HG03439 (cell line): Measurements from ENCODE around the gene ZFAND3.

Source experiments
- ATAC-seq: cut with Tn5 transposase; IDR thresholded peaks from one replicate; pipeline ENCODE4 v1.9.1; 2021; ENCODE audit warnings: mild to moderate bottlenecking, moderate library complexity; ENCODE audit not compliant: unreplicated experiment

The ZFAND3 gene

DNA sequence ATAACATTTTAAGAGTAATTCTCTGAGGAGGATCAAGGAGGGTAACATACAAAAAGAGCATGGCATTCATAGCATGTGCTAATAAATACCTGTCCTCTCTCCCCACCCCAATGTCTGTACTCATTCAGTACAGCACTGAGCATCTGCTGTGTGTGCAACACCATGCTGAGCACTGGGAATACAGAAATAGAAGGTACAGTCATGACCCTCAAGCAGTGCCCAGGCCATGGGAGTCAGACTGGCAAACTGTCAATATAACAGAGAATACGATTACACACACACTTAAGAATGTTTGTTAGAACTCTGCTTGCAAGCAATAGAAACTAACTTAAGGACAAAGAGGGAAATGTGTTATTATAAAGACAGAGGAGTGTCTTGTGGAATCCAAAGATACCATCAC is 24.7 kb upstream of the ZFAND3 start:
- no peak for ATAC-seq

DNA sequence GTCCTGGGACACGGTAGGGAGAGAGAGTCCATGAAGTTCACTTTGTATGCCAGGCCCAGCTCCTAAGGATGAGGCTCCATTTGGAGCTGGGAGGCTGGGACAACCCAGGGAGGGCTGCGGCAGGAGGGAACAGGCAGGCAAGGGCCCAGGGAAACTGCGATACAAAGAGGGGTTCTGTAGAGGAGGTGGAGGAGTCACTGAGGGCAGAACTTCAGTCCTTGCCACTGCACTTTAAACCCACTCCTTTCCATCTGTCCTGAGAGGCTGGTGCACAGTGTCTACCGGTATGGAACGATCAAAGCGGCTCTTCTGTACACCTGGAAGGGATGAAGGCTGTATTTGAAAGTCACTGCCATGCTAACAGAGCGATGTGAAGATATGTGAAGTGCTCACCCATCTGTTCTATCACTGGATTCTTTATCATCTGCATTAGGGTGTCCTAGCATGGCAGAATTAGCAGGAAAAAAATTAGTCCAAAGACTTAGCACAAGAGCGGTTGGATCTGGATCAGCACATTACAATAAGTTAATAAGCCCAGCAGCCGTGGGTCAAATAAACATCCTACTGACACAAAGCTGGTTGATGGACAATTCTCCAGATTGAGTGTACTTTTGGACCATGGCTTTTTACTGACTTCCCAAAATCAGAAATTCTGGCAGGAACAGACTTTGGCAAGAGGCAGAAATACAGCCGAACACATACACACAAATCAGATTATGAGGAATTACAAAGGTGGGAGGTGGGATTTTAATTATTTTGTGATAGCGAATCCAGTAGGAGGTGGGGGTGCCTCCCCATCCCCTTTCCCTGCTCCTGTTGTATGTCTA is 20.9 kb upstream of the ZFAND3 start:
- no peak for ATAC-seq

DNA sequence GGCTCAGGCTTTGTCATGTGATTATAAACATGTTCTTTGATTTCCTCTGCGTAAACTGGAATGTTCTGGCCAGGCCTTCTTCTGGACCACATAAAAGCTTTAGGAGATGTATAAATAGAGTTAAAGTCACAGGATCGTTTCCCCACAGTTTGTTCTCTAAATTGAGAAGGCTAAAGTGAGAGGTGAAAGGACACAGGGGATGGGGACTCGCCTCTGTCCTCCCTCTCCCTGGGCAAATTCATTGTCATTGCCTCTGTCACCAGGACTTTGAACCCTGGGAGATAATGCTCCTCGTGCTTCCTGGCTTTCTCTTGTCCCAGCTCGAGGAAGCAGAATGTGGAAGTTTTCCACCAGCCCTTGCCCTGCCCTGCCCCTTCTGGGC is 20.3 kb upstream of the ZFAND3 start:
- ATAC-seq, result no peak

DNA sequence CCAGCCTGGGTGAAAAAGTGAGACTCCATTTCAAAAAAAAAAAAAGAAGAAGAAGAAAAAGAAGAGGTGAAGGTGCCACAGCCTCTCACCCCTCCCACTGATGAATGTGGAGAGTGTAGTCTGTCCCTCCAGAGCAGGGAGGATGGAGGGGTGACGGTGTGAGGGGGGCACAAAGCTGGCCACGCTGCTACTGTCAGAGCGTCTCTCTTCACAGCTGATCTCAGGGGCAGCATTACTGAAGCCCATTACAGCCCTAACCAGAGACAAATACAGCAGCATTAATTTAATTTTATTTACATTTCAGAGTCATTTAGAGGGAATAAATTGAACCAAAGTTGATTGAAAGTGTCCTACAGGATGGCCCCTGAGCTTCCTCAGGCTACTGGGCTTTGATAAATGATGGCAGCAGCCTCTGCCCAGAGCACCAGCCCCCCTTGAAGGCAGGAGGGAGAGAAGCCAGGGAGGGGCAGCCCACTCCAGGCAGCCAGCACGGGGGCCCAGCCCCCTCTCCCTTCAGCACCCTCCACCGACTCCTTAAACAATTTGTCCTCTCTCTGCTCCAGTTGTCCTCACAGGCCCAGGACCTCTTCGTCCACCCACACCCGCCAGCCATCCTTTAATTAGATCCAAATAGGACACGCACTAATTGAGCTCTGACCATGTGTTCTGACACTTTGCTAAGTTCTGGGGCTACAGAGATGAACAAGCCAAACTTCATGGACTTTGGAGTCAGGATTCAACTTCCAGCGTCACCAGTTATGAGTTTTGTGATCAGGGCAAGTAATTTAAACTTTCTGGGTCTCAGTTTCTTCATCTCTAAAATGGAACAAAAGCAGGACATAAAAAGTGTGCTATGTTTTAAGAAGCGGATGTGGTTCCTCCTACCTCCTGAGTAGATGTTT is 18.6 kb upstream of the ZFAND3 start:
- no peak for ATAC-seq

DNA sequence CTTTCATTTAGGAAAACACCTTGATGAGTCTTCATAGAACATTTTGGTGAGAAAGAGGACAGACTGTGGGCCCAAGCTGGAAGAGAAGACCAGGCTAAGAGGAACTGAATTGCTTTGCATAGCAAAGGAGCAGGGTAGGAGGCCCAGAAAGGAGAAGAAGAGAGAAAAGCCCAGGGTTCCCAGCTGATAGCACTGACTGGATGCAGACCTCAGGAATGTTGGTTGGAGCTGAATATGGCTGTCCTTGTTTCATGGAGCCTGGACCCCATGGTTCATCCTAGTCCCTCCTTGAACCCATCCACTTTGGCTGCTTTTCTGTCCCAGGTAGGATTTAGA is 18.0 kb upstream of the ZFAND3 start:
- no peak for ATAC-seq

DNA sequence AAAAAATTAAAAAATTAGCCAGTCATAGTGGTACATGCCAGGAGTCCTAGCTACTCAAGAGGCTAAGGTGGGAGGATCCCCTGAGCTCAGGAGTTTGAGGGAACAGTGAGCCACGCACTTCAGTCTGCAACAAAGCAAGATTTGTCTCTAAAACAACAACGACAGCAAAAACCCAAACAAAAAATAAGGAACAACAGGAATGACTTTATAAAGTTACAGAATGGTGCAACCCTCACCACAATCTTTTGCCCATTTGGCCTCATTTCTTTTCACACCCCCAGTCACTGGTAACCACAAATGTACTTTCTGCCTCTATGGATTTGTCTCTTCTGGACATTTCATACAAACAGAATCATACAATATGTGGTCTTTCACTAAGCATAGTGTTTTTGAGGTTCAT is 16.7 kb upstream of the ZFAND3 start:
- ATAC-seq, result no peak

DNA sequence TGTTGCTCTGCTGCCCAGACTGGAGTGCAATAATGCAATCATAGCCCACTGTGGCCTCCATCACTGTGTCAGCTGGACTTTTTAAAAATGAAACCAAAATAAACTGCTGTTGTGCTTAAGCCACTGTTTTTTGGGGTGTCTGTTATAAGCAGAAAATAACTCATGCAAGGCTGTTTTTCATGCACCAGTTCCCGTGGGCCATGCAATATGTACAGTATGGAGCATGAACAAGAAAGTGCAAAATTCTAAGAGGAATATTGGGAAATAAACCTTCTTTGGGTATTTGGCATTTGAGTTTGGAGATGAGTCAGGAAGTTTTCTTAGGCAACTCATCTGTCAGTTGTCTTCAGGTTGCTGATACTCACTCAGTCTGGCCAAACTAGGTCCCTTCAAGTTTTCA is 14.9 kb upstream of the ZFAND3 start:
- ATAC-seq, result no peak

DNA sequence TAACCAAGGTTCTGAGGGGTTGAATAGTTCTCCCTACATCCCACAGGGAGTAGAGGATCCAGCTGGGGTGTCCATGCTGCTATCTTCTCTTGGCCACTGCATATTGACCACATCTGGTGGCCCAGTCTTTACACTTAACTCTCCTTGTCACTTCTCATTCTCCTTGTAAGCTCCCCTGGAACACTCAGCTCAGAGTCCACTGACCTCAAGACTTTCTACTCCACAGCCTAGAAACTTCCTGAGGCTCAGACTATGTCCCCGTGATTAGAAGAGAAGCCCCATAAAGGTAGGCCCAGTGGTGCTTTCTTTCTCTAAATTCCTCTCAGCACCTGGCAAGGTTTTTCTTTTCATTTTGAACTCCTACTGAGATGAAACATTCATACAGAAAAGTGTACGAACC is 13.3 kb upstream of the ZFAND3 start:
- no peak for ATAC-seq

DNA sequence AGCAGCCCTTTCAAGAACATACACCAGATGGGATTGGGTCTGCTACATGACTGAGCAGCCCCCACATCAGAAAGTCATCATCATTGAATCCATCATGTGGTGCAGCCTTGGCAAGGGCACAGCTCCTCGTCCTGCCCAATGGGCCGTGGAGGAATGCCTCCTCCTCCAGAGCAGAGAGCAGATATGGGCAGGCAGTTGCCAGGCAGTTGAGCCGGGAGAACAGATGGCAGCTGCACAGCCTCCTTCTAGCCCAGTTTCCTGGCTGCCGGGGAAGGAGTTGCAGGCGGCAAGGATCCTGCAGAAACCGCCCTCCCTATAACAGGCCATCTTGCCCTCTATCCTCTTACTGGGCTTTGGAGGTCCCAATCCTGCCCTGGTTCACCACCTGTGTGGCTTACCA is 11.9 kb upstream of the ZFAND3 start:
- no peak for ATAC-seq

DNA sequence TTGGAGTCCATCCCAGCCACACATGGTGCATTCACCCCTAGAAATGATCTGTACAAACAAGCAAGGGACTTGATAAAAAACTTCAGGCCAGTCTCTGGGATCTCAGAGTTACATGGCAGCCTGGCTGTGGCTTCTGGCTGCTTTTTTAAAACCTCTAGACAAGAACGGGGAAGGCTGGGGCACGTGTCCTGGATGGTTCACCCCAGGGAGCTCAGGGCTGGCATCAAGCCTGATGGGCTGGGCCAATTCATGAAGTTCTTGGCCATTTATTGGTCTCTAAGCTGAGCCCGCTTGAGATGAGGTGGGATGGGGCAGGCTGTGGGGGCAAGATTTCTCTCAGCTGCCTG is 10.4 kb upstream of the ZFAND3 start:
- ATAC-seq, result no peak

DNA sequence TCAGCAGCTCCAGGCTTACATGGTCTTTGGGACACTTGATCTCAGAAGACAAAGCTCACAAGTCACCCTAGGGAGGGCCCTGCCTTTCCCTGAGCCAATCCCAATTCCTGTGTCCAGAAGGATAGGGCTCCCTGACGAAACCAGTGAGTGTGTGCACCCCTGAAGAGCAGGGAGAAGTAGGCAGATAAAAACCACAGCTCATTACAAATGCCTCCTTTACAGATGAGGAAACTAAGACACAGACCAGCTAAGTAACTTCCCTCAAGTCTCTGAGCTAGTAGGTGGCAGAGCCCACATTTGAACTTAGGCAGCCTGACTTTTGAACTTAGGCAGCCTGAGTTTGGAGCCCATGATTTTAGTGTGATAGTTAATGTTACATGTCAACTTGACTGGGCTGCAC is 6.7 kb upstream of the ZFAND3 start:
- ATAC-seq, result no peak

DNA sequence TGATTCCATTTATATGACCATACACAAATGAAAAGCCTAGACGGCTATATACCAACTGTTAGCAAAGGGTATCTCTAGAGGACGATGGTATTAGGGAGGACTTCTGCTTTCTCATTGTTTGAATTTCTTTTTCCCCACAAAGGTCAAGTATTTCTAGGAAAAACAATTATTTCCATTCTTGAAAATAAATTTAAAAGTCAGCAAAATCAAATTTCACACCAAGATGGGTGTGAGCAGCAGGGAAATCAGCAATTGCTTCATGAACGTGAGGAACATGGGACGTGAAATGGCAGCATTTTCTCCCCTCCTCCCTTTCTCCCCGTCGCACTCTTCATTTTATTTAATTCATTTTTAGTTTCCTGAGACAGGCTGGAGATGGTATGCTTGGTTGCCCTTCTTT is 5.2 kb upstream of the ZFAND3 start:
- ATAC-seq, result no peak

DNA sequence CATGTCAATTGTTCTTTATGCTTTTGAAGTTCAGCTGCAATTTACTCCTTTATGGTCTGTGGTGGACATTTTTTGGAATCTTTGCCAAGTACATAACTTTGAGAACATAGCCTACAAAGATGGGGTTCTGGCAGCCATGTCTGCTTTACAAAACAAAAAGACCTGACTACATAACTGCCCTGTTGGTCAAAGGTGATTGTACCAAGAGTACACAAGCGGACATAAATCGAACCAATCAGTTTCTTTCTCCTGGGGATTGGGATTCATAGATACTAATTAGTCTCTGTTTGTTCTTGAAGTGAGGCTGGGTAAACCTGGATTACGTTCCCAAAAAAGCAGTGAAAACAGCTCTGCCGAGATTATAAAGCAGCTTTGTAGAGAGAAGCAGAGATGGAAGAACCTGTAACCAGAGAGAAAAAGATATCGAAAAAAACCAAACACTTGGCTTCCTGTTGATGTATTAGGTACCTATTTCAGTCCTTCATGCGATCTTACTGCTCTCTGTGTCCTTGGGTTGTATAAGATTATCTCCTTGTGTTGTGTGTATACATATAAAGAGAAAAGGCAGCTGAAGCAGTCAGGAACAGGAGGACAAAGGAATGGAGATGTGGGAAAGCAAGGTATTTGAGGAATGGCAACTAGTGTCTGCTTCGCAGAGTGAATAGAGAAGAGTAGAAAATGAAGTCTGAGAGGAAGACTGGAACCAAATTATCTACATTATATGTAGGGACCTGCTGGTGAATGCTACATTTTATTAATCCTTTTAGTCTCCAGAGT is 2.7 kb upstream of the ZFAND3 start:
- ATAC-seq, result no peak

DNA sequence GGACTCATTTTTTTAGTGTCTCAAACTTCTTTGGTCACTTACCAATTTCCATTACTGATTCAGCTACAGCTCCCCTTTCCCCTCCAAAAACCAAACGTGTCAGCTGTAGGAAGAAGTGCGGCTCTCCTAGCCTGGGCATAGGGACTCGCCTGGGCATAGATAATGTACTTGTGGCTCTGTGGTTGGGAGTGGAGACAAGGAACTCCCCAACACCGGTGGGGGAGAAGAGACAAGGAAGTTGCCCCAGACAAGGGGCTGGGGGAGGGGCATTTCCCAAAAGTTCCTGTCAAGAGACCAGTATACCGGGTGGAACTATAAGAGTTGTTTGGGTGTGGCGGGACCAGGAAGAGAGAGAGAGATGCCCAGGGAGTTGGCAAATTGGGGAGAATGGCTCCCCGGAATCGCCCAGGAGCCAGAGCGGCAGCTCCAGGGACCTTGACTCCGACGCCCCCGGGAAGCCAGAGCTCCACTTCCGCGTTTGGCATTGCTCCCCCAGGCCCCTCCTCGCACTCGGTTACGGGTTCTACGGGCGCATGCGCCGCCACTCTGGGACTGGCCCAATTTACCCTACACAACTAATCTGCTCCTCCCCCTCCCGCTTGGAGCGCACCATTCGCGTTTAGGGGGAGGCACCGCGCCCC is 871 bp upstream of the ZFAND3 start:
- peak; percentile 70 for ATAC-seq

DNA sequence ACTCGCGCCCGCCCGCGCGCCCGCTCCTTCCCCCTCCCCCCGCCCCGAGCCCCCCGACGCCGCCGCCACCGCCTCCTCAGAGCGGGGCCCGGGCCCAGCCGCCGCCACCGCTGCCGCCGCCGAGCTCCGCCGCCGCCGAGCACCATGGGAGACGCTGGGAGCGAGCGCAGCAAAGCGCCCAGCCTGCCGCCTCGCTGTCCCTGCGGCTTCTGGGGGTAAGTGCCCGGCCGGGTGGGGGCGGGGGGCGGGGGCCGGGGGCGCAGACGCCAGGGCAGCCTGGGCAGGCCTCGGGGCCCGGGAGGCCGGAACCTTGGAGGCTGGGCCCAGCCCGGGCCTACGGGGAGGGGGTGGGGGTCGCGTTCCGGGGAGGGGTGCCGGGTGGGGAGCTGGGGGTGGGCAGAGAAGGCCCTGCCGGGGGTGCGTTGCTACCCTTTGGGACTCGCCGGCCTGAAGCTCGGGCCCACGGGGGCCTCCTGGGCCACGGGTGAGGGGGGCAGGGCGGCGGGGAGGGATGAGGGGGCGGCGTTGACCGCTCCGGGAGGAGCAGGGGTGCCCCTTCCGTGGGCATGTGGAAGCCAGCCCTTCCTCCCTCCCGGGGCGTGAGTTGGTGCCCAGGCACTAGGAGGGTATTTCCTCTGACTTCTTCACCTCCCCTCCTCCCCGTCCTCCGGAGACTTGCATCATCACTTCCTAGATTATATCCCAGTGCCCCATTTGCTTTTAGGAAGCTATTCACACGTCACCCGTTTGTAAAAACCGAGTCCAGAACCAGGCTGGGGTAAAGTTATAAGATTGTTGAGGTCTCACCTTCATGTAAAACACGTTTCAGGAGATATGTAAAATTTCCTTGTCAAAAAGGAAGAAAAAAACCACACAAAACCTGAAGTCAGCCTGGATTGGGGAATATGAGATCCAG is 533 bp downstream of the ZFAND3 start:
- ATAC-seq, result peak; percentile 14

DNA sequence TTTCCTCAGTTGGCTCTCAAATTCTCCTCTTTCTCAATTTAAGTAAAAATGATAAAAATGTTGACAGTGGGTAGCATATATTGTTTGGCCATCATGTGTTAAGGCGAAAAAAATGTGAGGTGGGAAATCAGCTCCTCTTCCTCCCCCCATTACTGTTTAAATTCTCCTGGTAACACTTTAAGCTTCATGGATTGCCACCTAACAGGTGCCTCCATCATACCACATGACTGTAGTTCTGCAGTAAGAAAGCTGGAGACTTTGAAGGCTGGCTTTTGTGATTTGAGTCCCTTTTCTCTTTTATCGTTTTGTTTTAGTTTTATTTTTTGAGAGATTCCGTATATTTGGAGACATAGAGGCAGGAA is 1.2 kb downstream of the ZFAND3 start:
- ATAC-seq, result no peak

DNA sequence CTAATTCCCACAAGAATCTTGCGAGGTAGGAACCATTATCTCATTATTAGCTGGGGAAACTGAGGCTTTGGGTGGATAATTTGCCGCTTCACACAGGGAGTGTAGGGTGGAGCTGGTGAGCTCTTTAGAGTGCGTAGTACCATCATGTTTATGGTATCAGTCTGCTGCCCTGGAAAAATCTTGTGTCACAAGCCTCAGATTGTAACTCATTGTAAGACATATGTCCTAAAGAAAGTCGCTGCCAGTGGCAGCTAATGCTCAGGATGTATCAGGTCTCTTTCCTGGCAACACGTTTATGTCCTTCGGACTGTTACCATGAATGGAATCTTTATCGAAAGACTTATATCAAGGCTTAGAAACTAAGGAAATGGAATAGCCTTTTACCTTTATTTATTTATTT is 1.9 kb downstream of the ZFAND3 start:
- no peak for ATAC-seq

DNA sequence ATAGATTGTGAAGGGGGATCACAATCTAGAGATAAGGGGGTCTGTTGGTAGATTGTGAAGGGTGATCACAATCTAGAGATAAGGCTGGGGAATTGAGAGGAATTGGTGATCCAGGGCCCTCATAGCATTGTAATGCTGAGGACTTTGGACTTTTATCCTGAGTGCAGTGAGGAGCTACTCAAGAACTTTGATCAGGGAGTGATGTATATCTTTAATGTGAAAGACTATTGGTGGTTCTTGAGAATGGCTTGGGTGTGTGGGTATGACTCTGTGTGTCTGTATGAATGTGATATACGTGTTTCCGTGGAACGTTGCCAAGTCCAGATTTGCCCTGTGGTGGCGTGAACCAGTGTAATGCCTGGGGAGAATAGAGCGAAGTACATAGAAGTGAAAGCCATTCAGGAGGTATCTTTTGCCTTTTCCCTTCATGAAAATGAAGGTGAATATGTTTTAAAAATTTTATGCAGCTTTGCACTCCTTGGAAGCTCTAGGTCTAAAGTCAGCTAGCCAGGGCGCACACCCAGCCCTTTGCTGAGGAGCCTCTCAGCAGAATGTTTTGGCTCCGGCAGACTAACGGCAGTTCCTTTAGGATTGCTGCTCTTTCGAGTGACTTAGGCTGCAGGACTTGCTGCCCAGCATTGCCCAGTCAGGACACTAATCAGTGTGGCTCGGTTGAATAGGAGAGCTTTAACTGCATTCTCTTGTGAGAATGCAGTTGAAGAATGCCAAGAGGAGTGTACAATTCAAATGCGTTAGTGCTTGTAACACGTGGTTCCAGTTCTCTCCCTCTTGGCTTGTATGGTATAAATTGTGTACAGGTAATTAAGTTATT is 3.5 kb downstream of the ZFAND3 start:
- ATAC-seq, result no peak

DNA sequence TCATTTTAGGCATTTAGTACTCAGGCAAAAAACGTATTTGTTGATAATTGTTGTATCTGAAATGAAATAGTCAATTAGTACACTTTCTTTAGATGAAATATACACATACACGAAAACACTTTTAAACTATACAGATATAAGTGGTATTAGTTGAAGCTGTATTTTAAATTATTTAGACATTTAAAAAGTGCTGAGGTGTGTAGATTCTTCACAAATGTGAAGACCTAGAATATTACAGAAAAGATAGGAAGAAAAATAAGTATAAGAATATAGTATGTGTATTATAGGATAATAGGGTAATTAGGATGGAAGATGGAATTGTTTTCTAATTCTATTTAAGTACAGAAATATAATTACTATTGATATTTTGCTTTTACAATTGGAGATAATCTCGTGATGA is 4.6 kb downstream of the ZFAND3 start:
- no peak for ATAC-seq
